HG03342 (cell line): Measurements from ENCODE around the gene NTRK2.
"Not testable (repeated sequence)": the region's sequence is repeated elsewhere in the genome, so short reads cannot be mapped to it uniquely, and the experiment has no call there.

Experiments
- ATAC-seq: cut with Tn5 transposase; IDR thresholded peaks from one replicate; pipeline ENCODE4 v1.9.1; 2021; ENCODE audit warnings: mild to moderate bottlenecking, moderate library complexity; ENCODE audit not compliant: unreplicated experiment

Gene NTRK2

GRCh38 chr9:85046475-85046874 is 376.9 kb downstream of the NTRK2 start:
- ATAC-seq: no peak

- no peak for ATAC-seq
Measured at GRCh38 chr9:85053206-85053786, 383.8 kb downstream of the NTRK2 start.

- ATAC-seq: no peak
Measured at GRCh38 chr9:85054017-85054416, 384.5 kb downstream of the NTRK2 start.

GRCh38 chr9:85055506-85056202 is 386.1 kb downstream of the NTRK2 start:
- peak; percentile 61 for ATAC-seq

- ATAC-seq: peak; percentile 69
Measured at GRCh38 chr9:85056203-85056572, 386.7 kb downstream of the NTRK2 start.

GRCh38 chr9:85061969-85062368 is 392.4 kb downstream of the NTRK2 start:
- ATAC-seq: peak; percentile 38

- no peak for ATAC-seq
Measured at GRCh38 chr9:85062385-85063022, 393.0 kb downstream of the NTRK2 start.

- ATAC-seq: no peak
Measured at GRCh38 chr9:85064811-85065371, 395.4 kb downstream of the NTRK2 start.

- ATAC-seq: peak; percentile 83
Measured at GRCh38 chr9:85067792-85068191, 398.3 kb downstream of the NTRK2 start.

- ATAC-seq: not testable (repeated sequence)
Measured at GRCh38 chr9:85069421-85069820, 399.9 kb downstream of the NTRK2 start.
